NB4 (cell line): ENCODE measurements around the gene S100A10.

Experiments
- DNase-seq: peaks from one replicate; pipeline ENCODE4 v3.0.0; 2010; ENCODE audit warnings: low read depth
- H3K4me3 ChIP-seq: one replicate; pipeline ENCODE4 v1.5.1; 2011; ENCODE audit warnings: mild to moderate bottlenecking, low read depth, low read length, moderate library complexity
- CTCF ChIP-seq: IDR thresholded peaks from one replicate; pipeline ENCODE4 v1.5.1; 2012; ENCODE audit warnings: low read depth, low read length
- MAX ChIP-seq: IDR thresholded peaks from 2 replicates; pipeline ENCODE4 v1.6.1; 2011; ENCODE audit warnings: low read depth, low read length
- MYC ChIP-seq: IDR thresholded peaks from 2 replicates; pipeline ENCODE4 v1.6.1; 2011; ENCODE audit warnings: low read depth, low read length
- POLR2A ChIP-seq: IDR thresholded peaks from 2 replicates; pipeline ENCODE4 v1.6.1; 2011; ENCODE audit warnings: mild to moderate bottlenecking; ENCODE audit not compliant: insufficient read length; ENCODE audit errors: extremely low read depth

S100A10 gene

GRCh38 chr1:152029144-152029928, 35.7 kb upstream of the S100A10 start:
- no peak overlapping the region for H3K4me3 ChIP-seq
- peak; percentile 77 for DNase-seq
- TF ChIP-seq POLR2A (no peak), MAX (no peak), MYC (no peak), CTCF (no peak)

GRCh38 chr1:152026895-152027294, 33.2 kb upstream of the S100A10 start:
- H3K4me3 ChIP-seq = no peak overlapping the region
- no peak for DNase-seq
- TF ChIP-seq CTCF (no peak), MAX (no peak), POLR2A (no peak), MYC (no peak)

- H3K4me3 ChIP-seq = no peak overlapping the region
- DNase-seq = no peak
- no peak for TF ChIP-seq MAX
- TF ChIP-seq MYC = no peak
- no peak for TF ChIP-seq CTCF
- no peak for TF ChIP-seq POLR2A
Observed at GRCh38 chr1:152024223-152024622, 30.6 kb upstream of the S100A10 start.

GRCh38 chr1:152023221-152023620, 29.6 kb upstream of the S100A10 start:
- TF ChIP-seq MAX (no peak), CTCF (no peak), MYC (no peak), POLR2A (no peak)
- no peak for DNase-seq
- no peak overlapping the region for H3K4me3 ChIP-seq

GRCh38 chr1:152022474-152022873, 28.8 kb upstream of the S100A10 start:
- no peak for DNase-seq
- H3K4me3 ChIP-seq = no peak overlapping the region
- TF ChIP-seq MAX (no peak), MYC (no peak), CTCF (no peak), POLR2A (no peak)
